ENCODE measurements around the gene NEUROG2.
"Not testable (repeated sequence)": the region's sequence is repeated elsewhere in the genome, so short reads cannot be mapped to it uniquely, and the experiment has no call there.

Gene NEUROG2

GRCh38 chr4:112508356-112508755 lies 7.6 kb downstream of the NEUROG2 start:
- H3K4me3 ChIP-seq, result no peak overlapping the region
- H3K27ac ChIP-seq, result no peak overlapping the region

- Histone ChIP-seq H3K27ac (no peak overlapping the region), H3K4me3 (no peak overlapping the region)
Measured at GRCh38 chr4:112504807-112505206, 11.2 kb downstream of the NEUROG2 start.

- Histone ChIP-seq H3K4me3 (no peak overlapping the region), H3K27ac (no peak overlapping the region)
Measured at GRCh38 chr4:112502871-112503270, 13.1 kb downstream of the NEUROG2 start.

- Histone ChIP-seq H3K27ac (no peak overlapping the region), H3K4me3 (no peak overlapping the region)
Measured at GRCh38 chr4:112492321-112492720, 23.7 kb downstream of the NEUROG2 start.

GRCh38 chr4:112490808-112491207 lies 25.2 kb downstream of the NEUROG2 start:
- H3K27ac ChIP-seq, H3K4me3 ChIP-seq: not testable (repeated sequence)

GRCh38 chr4:112485930-112486329 lies 30.1 kb downstream of the NEUROG2 start:
- Histone ChIP-seq H3K4me3 (no peak overlapping the region), H3K27ac (no peak overlapping the region)

- no peak overlapping the region for H3K4me3 ChIP-seq
- H3K27ac ChIP-seq, result no peak overlapping the region
Measured at GRCh38 chr4:112473985-112474384, 42.0 kb downstream of the NEUROG2 start.

- Histone ChIP-seq H3K4me3 (no peak overlapping the region), H3K27ac (no peak overlapping the region)
Measured at GRCh38 chr4:112472318-112472717, 43.7 kb downstream of the NEUROG2 start.
